Ascending aorta (tissue), 2 donors: ENCODE results near the gene EIF2AK3. TPM values are rescaled to one million over a fixed set of nuclear protein-coding genes. Genes with fewer than 3 reads are reported as not detected.

Source experiments
- DNase-seq, 2 donors: peaks; one replicate each; pipeline ENCODE4 v3.0.0-alpha.2; 2019; ENCODE audit warnings: low spot score in 2 of 2
- H3K27ac ChIP-seq, 2 donors: fragments of 200-600 bp; sonication (generic); one replicate each; pipeline ENCODE4 v1.5.1; 2016 to 2017; ENCODE audit warnings: mild to moderate bottlenecking in 1 of 2
- H3K27me3 ChIP-seq: fragments of 200-600 bp; sonication (generic); one replicate; pipeline ENCODE4 v1.5.1; 2017
- H3K36me3 ChIP-seq, 2 donors: fragments of 200-600 bp; sonication (generic); one replicate each; pipeline ENCODE4 v1.5.1; 2016
- H3K4me1 ChIP-seq, 2 donors: fragments of 200-600 bp; sonication (generic); one replicate each; pipeline ENCODE4 v1.5.1; 2016 to 2017; ENCODE audit warnings: mild to moderate bottlenecking in 1 of 2
- H3K4me3 ChIP-seq, 2 donors: fragments of 200-600 bp; sonication (generic); one replicate each; pipeline ENCODE4 v1.5.1; 2016 to 2017; ENCODE audit warnings: mild to moderate bottlenecking in 1 of 2
- H3K9me3 ChIP-seq, 2 donors: fragments of 200-600 bp; sonication (generic); one replicate each; pipeline ENCODE4 v1.5.1; 2016
- intact Hi-C: fragments of 100-400 bp; cut with DNase I; formaldehyde crosslinking; loops from one replicate; pipeline ENCODE4 v1.15.1; 2023
- total RNA-seq: library from RNA; depleted of rRNA; stranded (reverse); fragments of >200 nt; gene quantifications from one replicate; pipeline ENCODE4 v1.1.0, GENCODE V29; 2016
- TF ChIP-seq, protein P1 (sequence below), 3 experiments: fragments of 200-600 bp in 2 of 3; fragments of 450-650 bp in 1 of 3; sonication (generic) in 2 of 3; IDR thresholded peaks; one replicate each; pipeline ENCODE4 v1.5.1; 2016 to 2019; ENCODE audit warnings: antibody characterized with exemption in 3 of 3, mild to moderate bottlenecking in 1 of 3, moderate library complexity in 1 of 3

EIF2AK3 gene
- total RNA-seq, 1 donor from 2014 or later, result 6.5 TPM

DNA sequence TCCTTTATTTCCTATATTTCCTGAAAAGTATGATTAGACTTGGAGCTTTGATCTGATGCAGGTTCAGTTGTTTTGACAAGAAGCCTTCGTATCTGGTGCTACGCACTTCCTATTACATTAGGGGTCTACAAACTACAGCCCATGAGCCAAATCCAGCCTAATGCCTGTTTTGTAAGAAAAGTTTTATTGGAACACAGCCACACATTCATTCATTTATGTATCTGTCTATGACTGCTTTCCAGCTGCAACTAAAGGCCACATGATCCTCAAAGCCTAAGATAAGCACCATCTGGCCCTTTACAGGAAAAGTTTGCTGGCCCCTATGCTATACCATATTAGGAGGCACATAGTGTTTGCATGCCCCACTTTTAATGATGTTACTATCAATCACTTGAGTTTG lies 26.0 kb downstream of the EIF2AK3 start:
- H3K27ac ChIP-seq, result peak overlapping the region in 1 of 2 donors; percentile 10
- peaks cover 4 to 22% of the 10 kb centered on the region in 2 donors for H3K4me1 ChIP-seq
- intact Hi-C loops, result loop anchor here (2.0 kb wide), 1 partner anchor 26 kb away; the partner anchor contains the start of gene EIF2AK3

DNA sequence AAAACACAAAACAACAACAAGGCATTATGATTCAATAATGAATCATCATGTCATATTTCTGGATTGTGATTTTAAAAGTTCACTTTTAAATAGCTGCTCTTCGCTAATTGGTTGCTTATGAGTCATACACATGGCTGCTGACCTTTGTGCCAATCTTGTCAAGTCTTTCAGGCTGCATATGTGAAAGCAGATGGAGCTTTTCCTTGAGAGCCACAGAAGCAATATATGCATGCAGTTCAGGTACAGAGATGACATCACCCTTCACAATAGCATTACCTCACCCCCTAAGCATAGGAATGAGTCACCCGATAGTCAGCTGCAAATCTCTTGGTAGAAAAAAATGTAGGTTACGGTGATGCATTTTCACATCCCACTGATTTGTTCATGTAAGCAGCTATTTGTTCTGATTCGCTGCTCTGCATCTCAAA lies 27.2 kb downstream of the EIF2AK3 start:
- Histone ChIP-seq H3K4me3 (peak overlapping the region in 1 of 2 donors; percentile 21), H3K27me3 (no peaks in the 10 kb centered on the region), H3K4me1 (peaks cover 4 to 22% of the 10 kb centered on the region in 2 donors), H3K27ac (peak overlapping the region; percentile 10 to 58), H3K36me3 (peaks cover 0 to 4% of the 10 kb centered on the region in 2 donors), H3K9me3 (no peaks in the 10 kb centered on the region)
- TF ChIP-seq, protein P1, sequence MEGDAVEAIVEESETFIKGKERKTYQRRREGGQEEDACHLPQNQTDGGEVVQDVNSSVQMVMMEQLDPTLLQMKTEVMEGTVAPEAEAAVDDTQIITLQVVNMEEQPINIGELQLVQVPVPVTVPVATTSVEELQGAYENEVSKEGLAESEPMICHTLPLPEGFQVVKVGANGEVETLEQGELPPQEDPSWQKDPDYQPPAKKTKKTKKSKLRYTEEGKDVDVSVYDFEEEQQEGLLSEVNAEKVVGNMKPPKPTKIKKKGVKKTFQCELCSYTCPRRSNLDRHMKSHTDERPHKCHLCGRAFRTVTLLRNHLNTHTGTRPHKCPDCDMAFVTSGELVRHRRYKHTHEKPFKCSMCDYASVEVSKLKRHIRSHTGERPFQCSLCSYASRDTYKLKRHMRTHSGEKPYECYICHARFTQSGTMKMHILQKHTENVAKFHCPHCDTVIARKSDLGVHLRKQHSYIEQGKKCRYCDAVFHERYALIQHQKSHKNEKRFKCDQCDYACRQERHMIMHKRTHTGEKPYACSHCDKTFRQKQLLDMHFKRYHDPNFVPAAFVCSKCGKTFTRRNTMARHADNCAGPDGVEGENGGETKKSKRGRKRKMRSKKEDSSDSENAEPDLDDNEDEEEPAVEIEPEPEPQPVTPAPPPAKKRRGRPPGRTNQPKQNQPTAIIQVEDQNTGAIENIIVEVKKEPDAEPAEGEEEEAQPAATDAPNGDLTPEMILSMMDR (IDR thresholded peaks at IDR 0.05), result no peak
- peak; percentile 13 to 68 for DNase-seq
- intact Hi-C loops, result loop anchor here (2.0 kb wide), 1 partner anchor 27 kb away; the partner anchor contains the start of gene EIF2AK3

More for the DNA sequence above, 26.0 kb downstream of the EIF2AK3 start:
- TF ChIP-seq, protein P1 (IDR thresholded peaks at IDR 0.05), result no peak
- Histone ChIP-seq H3K9me3 (no peaks in the 10 kb centered on the region), H3K4me3 (no peak overlapping the region), H3K27me3 (no peaks in the 10 kb centered on the region), H3K36me3 (no peaks in the 10 kb centered on the region)
- DNase-seq, result no peak

DNA sequence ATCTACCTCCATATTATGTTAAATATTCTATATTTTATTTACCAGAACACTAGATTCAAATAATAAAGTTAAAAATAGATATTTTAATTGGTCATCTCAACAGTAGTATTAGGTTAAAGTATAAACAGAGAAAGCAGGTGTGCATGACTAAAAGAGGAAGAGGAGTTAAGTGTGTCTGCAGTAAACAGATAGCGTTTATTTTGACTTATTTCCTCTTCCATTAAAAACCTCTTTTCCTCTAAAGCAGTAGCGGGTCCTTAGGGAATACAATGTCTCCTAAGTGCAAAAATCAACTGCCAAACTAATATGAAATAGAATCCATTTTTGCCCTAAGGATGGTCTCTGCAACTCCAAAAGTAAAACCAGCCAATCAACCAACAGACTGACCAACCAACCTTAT lies 27.7 kb downstream of the EIF2AK3 start:
- Histone ChIP-seq H3K9me3 (no peaks in the 10 kb centered on the region), H3K27me3 (no peaks in the 10 kb centered on the region), H3K4me1 (peaks cover 4 to 22% of the 10 kb centered on the region in 2 donors), H3K27ac (peak overlapping the region in 1 of 2 donors; percentile 58), H3K4me3 (peak overlapping the region in 1 of 2 donors; percentile 21), H3K36me3 (peaks cover 0 to 4% of the 10 kb centered on the region in 2 donors)
- DNase-seq, result no peak
- TF ChIP-seq, protein P1 (IDR thresholded peaks at IDR 0.05), result no peak
- intact Hi-C loops, result no loop called here

DNA sequence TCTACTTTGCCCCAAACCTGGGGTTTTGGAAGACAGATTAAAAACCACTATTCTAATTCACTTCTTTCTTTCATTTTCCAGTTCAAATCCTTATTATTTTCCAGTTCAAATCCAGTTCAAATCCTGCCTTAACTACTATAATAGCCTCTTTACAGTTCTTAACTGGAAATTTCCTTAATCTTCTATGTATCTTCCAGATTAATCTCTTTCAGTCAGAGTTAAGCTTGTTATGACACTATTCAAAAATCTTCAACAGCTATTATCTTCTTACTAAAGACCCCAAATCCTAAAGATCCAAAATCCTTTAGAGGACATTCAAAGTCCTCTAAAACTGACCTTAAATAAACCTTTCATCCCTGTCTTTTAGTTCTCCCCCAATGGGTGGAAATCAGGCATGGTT lies 30.1 kb downstream of the EIF2AK3 start:
- Histone ChIP-seq H3K4me3 (no peak overlapping the region), H3K27ac (no peak overlapping the region), H3K9me3 (no peaks in the 10 kb centered on the region), H3K4me1 (peaks cover 4 to 17% of the 10 kb centered on the region in 2 donors), H3K27me3 (no peaks in the 10 kb centered on the region), H3K36me3 (peaks cover 0 to 20% of the 10 kb centered on the region in 2 donors)
- TF ChIP-seq, protein P1 (IDR thresholded peaks at IDR 0.05), result no peak
- intact Hi-C loops, result no loop called here
- no peak for DNase-seq

DNA sequence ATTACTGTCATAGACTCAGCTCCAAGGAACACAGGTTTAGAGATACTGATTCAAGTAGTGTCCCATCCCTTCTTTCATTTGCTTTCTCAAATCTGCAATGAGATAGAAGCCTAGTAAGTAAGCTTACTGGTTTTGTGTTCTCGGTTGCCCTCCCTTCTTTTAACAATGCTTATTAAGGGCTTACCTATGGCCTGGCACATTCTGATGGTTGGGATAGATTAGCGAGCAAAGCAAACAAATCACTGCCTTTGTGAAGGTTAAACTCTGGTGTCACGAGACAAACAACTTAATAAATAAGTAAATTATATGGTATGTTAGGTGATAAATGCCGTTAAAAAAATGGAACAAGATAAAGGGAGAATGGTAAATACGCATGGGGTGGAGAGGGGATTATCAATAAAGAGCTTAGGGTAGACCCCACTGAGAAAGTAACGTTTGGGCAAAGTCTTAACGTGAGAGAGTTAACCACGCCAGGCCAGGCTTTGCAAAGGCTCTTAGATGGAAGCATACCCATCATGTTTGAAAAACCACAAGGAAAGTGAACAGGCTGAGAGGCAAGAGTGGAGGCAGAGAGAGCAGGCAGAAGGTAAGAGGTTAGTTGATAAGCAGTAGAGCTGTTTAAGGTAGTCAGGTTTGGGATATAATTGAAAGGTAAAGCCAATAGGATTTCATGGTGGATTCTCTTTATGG lies 31.0 kb downstream of the EIF2AK3 start:
- Histone ChIP-seq H3K9me3 (no peaks in the 10 kb centered on the region), H3K27ac (no peak overlapping the region), H3K27me3 (no peaks in the 10 kb centered on the region), H3K4me1 (peaks cover 4 to 15% of the 10 kb centered on the region in 2 donors), H3K4me3 (no peak overlapping the region), H3K36me3 (peaks cover 0 to 20% of the 10 kb centered on the region in 2 donors)
- DNase-seq, result no peak
- intact Hi-C loops, result no loop called here
- TF ChIP-seq, protein P1 (IDR thresholded peaks at IDR 0.05), result no peak
